MM.1S (cell line): ENCODE measurements around the gene ATP6V1G2.

Experiments
- CTCF ChIP-seq: fragments of 300-600 bp; sonication (generic); IDR thresholded peaks from 2 replicates; pipeline ENCODE4 v1.5.1; 2016; ENCODE audit warnings: antibody characterized with exemption, low read length, mixed read lengths
- EZH2 ChIP-seq: fragments of 300-600 bp; sonication (generic); optimal IDR thresholded peaks from 2 replicates; pipeline ENCODE3; 2017; ENCODE audit warnings: low read depth, mild to moderate bottlenecking, antibody characterized with exemption, low read length, mixed read lengths
- EZH2phosphoT487 ChIP-seq: fragments of 300-600 bp; sonication (generic); IDR thresholded peaks from 2 replicates; pipeline ENCODE4 v1.6.1; 2018; ENCODE audit warnings: antibody characterized with exemption, low read length

GRCh38 chr6:31521835-31522234 is 24.6 kb downstream of the ATP6V1G2 start:
- no peak for TF ChIP-seq CTCF
- TF ChIP-seq EZH2phosphoT487 = no peak
- TF ChIP-seq EZH2 = no peak
